Measurements from ENCODE around the gene PRKCB. TPM values are rescaled to one million over a fixed set of nuclear protein-coding genes. Genes with fewer than 3 reads are reported as not detected.

Gene PRKCB
- total RNA-seq, 1 experiment from 2014 or later, result 0.89 TPM

- TF ChIP-seq POLR2AphosphoS5 (IDR thresholded peaks at IDR 0.05; ENCODE audit: low read depth, low read length), result no peak
- no peak for TF ChIP-seq ZFX (IDR thresholded peaks at IDR 0.05)
- no peak for TF ChIP-seq SIN3A (IDR thresholded peaks at IDR 0.05; ENCODE audit: low read depth)
Measured at GRCh38 chr16:24145927-24146326, 310.1 kb downstream of the PRKCB start (continued).

- ATAC-seq (no peak), DNase-seq (ENCODE audit: low read depth, low spot score) (no peak)
- Histone ChIP-seq H3K9ac (ENCODE audit: low read length) (no peak overlapping the region), H3K79me2 (ENCODE audit: insufficient read depth, low read length) (no peaks in the 10 kb centered on the region), H2AFZ (ENCODE audit: low read depth, low read length, poor library complexity, severe bottlenecking) (no peak overlapping the region), H3K36me3 (ENCODE audit: control insufficient read depth in 1 of 2, insufficient read depth in 2 of 2, low read length in 2 of 2) (no peaks in the 10 kb centered on the region), H4K20me1 (ENCODE audit: insufficient read depth) (no peaks in the 10 kb centered on the region), H3K27ac (ENCODE audit: low read depth, low read length) (no peak overlapping the region), H3K4me2 (ENCODE audit: low read length) (no peak overlapping the region), H3K9me3 (ENCODE audit: control insufficient read depth in 1 of 2, insufficient read depth in 1 of 2, low read depth in 1 of 2, low read length in 2 of 2) (no peaks in the 10 kb centered on the region), H3K27me3 (ENCODE audit: insufficient read depth, low read length) (peaks cover 25% of the 10 kb centered on the region), H3K9me2 (ENCODE audit: insufficient read depth) (no peaks in the 10 kb centered on the region), H3K4me3 (replicated peaks in 1 of 2; ENCODE audit: low read depth in 1 of 2, low read length in 2 of 2) (no peak overlapping the region), H3K4me1 (ENCODE audit: control insufficient read depth in 1 of 2, insufficient read depth in 2 of 2, low read length in 2 of 2) (no peaks in the 10 kb centered on the region)
- CTCF ChIA-PET, result no interaction called here
- TF ChIP-seq JUND (IDR thresholded peaks at IDR 0.05) (no peak), POLR2A (IDR thresholded peaks at IDR 0.05; ENCODE audit: borderline replicate concordance, extremely low read depth, insufficient read depth, insufficient read length) (no peak), CEBPB (IDR thresholded peaks at IDR 0.05; ENCODE audit: low read depth) (no peak), EZH2 (IDR thresholded peaks at IDR 0.05) (no peak), EZH2phosphoT487 (IDR thresholded peaks at IDR 0.05; ENCODE audit: borderline replicate concordance) (no peak), RAD21 (IDR thresholded peaks at IDR 0.05; ENCODE audit: low read depth) (no peak), SRF (IDR thresholded peaks at IDR 0.05; ENCODE audit: low read depth) (no peak), ATF3 (IDR thresholded peaks at IDR 0.05) (no peak), SIN3A (IDR thresholded peaks at IDR 0.05; ENCODE audit: low read depth) (no peak), SP1 (IDR thresholded peaks at IDR 0.05; ENCODE audit: low read depth) (no peak), TCF7L2 (IDR thresholded peaks at IDR 0.05; ENCODE audit: borderline replicate concordance, extremely low read depth, insufficient read depth, insufficient read length) (no peak), YY1 (IDR thresholded peaks at IDR 0.05; ENCODE audit: extremely low read depth, insufficient replicate concordance, low read depth, low read length) (no peak), MAX (IDR thresholded peaks at IDR 0.05) (no peak), ZFX (IDR thresholded peaks at IDR 0.05) (no peak), EGR1 (IDR thresholded peaks at IDR 0.05; ENCODE audit: low read depth) (no peak)
- intact Hi-C loops (cut with micrococcal nuclease), result no loop called here
- RAD21 ChIA-PET (ENCODE audit: low non-redundant PET in 1 of 2, low total read pairs in 2 of 2, uncharacterized antibody in 2 of 2, unreplicated experiment in 2 of 2), result no interaction called here
- POLR2A ChIA-PET, result no interaction called here
- BruUV-seq (replicated peaks), result no TSS peak
Measured at GRCh38 chr16:24146518-24146917, 310.7 kb downstream of the PRKCB start.

Measured in HCT116 (cell line).